Measurements from ENCODE around the gene ATAD2B.

Gene ATAD2B

GRCh38 chr2:23904215-23904614 is 22.7 kb downstream of the ATAD2B start:
- Histone ChIP-seq H3K27me3 (ENCODE audit: insufficient read depth, low read length) (no peaks in the 10 kb centered on the region), H3K4me3 (ENCODE audit: low read length) (no peak overlapping the region), H3K9ac (ENCODE audit: low read depth, low read length) (no peak overlapping the region), H3K9me3 (ENCODE audit: insufficient read depth, low read depth, low read length) (no peaks in the 10 kb centered on the region), H3K27ac (ENCODE audit: low read length) (no peak overlapping the region), H3K36me3 (ENCODE audit: insufficient read depth, low read depth, low read length) (no peaks in the 10 kb centered on the region), H3K4me1 (ENCODE audit: insufficient read depth, low read length) (no peaks in the 10 kb centered on the region)

- no peak overlapping the region for H3K9ac ChIP-seq (ENCODE audit: low read depth, low read length)
- H3K4me3 ChIP-seq (ENCODE audit: low read length), result no peak overlapping the region
- H3K36me3 ChIP-seq (ENCODE audit: insufficient read depth, low read depth, low read length), result no peaks in the 10 kb centered on the region
- H3K9me3 ChIP-seq (ENCODE audit: insufficient read depth, low read depth, low read length), result no peaks in the 10 kb centered on the region
- H3K27me3 ChIP-seq (ENCODE audit: insufficient read depth, low read length), result no peaks in the 10 kb centered on the region
- H3K4me1 ChIP-seq (ENCODE audit: insufficient read depth, low read length), result no peaks in the 10 kb centered on the region
- H3K27ac ChIP-seq (ENCODE audit: low read length), result no peak overlapping the region
Measured at GRCh38 chr2:23903034-23903433, 23.9 kb downstream of the ATAD2B start.

GRCh38 chr2:23901966-23902846 is 24.7 kb downstream of the ATAD2B start:
- Histone ChIP-seq H3K4me1 (ENCODE audit: insufficient read depth, low read length) (no peaks in the 10 kb centered on the region), H3K27ac (ENCODE audit: low read length) (no peak overlapping the region), H3K36me3 (ENCODE audit: insufficient read depth, low read depth, low read length) (no peaks in the 10 kb centered on the region), H3K27me3 (ENCODE audit: insufficient read depth, low read length) (no peaks in the 10 kb centered on the region), H3K9me3 (ENCODE audit: insufficient read depth, low read depth, low read length) (no peaks in the 10 kb centered on the region), H3K4me3 (ENCODE audit: low read length) (no peak overlapping the region), H3K9ac (ENCODE audit: low read depth, low read length) (no peak overlapping the region)

- Histone ChIP-seq H3K27ac (ENCODE audit: low read length) (no peak overlapping the region), H3K36me3 (ENCODE audit: insufficient read depth, low read depth, low read length) (no peaks in the 10 kb centered on the region), H3K9me3 (ENCODE audit: insufficient read depth, low read depth, low read length) (no peaks in the 10 kb centered on the region), H3K4me1 (ENCODE audit: insufficient read depth, low read length) (no peaks in the 10 kb centered on the region), H3K27me3 (ENCODE audit: insufficient read depth, low read length) (no peaks in the 10 kb centered on the region), H3K4me3 (ENCODE audit: low read length) (no peak overlapping the region), H3K9ac (ENCODE audit: low read depth, low read length) (no peak overlapping the region)
Measured at GRCh38 chr2:23900541-23901322, 26.2 kb downstream of the ATAD2B start.

GRCh38 chr2:23900133-23900532 is 26.8 kb downstream of the ATAD2B start:
- Histone ChIP-seq H3K4me3 (ENCODE audit: low read length) (no peak overlapping the region), H3K9me3 (ENCODE audit: insufficient read depth, low read depth, low read length) (no peaks in the 10 kb centered on the region), H3K4me1 (ENCODE audit: insufficient read depth, low read length) (no peaks in the 10 kb centered on the region), H3K9ac (ENCODE audit: low read depth, low read length) (no peak overlapping the region), H3K36me3 (ENCODE audit: insufficient read depth, low read depth, low read length) (no peaks in the 10 kb centered on the region), H3K27ac (ENCODE audit: low read length) (no peak overlapping the region), H3K27me3 (ENCODE audit: insufficient read depth, low read length) (no peaks in the 10 kb centered on the region)

GRCh38 chr2:23871206-23871605 is 55.7 kb downstream of the ATAD2B start:
- H3K36me3 ChIP-seq (ENCODE audit: insufficient read depth, low read depth, low read length), result peaks cover 52% of the 10 kb centered on the region
- H3K9me3 ChIP-seq (ENCODE audit: insufficient read depth, low read depth, low read length), result no peaks in the 10 kb centered on the region
- H3K27me3 ChIP-seq (ENCODE audit: insufficient read depth, low read length), result no peaks in the 10 kb centered on the region
- no peak overlapping the region for H3K9ac ChIP-seq (ENCODE audit: low read depth, low read length)
- no peak overlapping the region for H3K27ac ChIP-seq (ENCODE audit: low read length)
- no peak overlapping the region for H3K4me3 ChIP-seq (ENCODE audit: low read length)
- no peaks in the 10 kb centered on the region for H3K4me1 ChIP-seq (ENCODE audit: insufficient read depth, low read length)

- Histone ChIP-seq H3K4me3 (ENCODE audit: low read length) (no peak overlapping the region), H3K27ac (ENCODE audit: low read length) (no peak overlapping the region), H3K27me3 (ENCODE audit: insufficient read depth, low read length) (no peaks in the 10 kb centered on the region), H3K4me1 (ENCODE audit: insufficient read depth, low read length) (peaks cover 13% of the 10 kb centered on the region; the same call in 1 of the 2 replicates), H3K9ac (ENCODE audit: low read depth, low read length) (no peak overlapping the region), H3K36me3 (ENCODE audit: insufficient read depth, low read depth, low read length) (peaks cover 39% of the 10 kb centered on the region; the same call in 1 of the 2 replicates), H3K9me3 (ENCODE audit: insufficient read depth, low read depth, low read length) (no peaks in the 10 kb centered on the region)
Measured at GRCh38 chr2:23867449-23867848, 59.5 kb downstream of the ATAD2B start.

GRCh38 chr2:23862716-23863426 is 64.1 kb downstream of the ATAD2B start:
- H3K36me3 ChIP-seq (ENCODE audit: insufficient read depth, low read depth, low read length), result peaks cover 24% of the 10 kb centered on the region; the same call in 1 of the 2 replicates
- H3K27me3 ChIP-seq (ENCODE audit: insufficient read depth, low read length), result no peaks in the 10 kb centered on the region
- no peak overlapping the region for H3K4me3 ChIP-seq (ENCODE audit: low read length)
- no peak overlapping the region for H3K27ac ChIP-seq (ENCODE audit: low read length)
- H3K9me3 ChIP-seq (ENCODE audit: insufficient read depth, low read depth, low read length), result no peaks in the 10 kb centered on the region
- H3K4me1 ChIP-seq (ENCODE audit: insufficient read depth, low read length), result peaks cover 13% of the 10 kb centered on the region; the same call in 1 of the 2 replicates
- H3K9ac ChIP-seq (ENCODE audit: low read depth, low read length), result peak overlapping the region; percentile 9; the same call in 1 of the 2 replicates

- H3K4me1 ChIP-seq (ENCODE audit: insufficient read depth, low read length), result peaks cover 13% of the 10 kb centered on the region; the same call in 1 of the 2 replicates
- H3K4me3 ChIP-seq (ENCODE audit: low read length), result no peak overlapping the region
- no peaks in the 10 kb centered on the region for H3K9me3 ChIP-seq (ENCODE audit: insufficient read depth, low read depth, low read length)
- no peak overlapping the region for H3K9ac ChIP-seq (ENCODE audit: low read depth, low read length)
- H3K27ac ChIP-seq (ENCODE audit: low read length), result no peak overlapping the region
- no peaks in the 10 kb centered on the region for H3K27me3 ChIP-seq (ENCODE audit: insufficient read depth, low read length)
- peaks cover 19% of the 10 kb centered on the region; the same call in 1 of the 2 replicates for H3K36me3 ChIP-seq (ENCODE audit: insufficient read depth, low read depth, low read length)
Measured at GRCh38 chr2:23861952-23862351, 65.0 kb downstream of the ATAD2B start.

GRCh38 chr2:23859983-23860382 is 66.9 kb downstream of the ATAD2B start:
- Histone ChIP-seq H3K4me3 (ENCODE audit: low read length) (no peak overlapping the region), H3K9ac (ENCODE audit: low read depth, low read length) (no peak overlapping the region), H3K27ac (ENCODE audit: low read length) (no peak overlapping the region), H3K36me3 (ENCODE audit: insufficient read depth, low read depth, low read length) (peaks cover 16% of the 10 kb centered on the region), H3K9me3 (ENCODE audit: insufficient read depth, low read depth, low read length) (no peaks in the 10 kb centered on the region), H3K4me1 (ENCODE audit: insufficient read depth, low read length) (peaks cover 13% of the 10 kb centered on the region; the same call in 1 of the 2 replicates), H3K27me3 (ENCODE audit: insufficient read depth, low read length) (no peaks in the 10 kb centered on the region)

- no peak overlapping the region for H3K9ac ChIP-seq (ENCODE audit: low read depth, low read length)
- no peaks in the 10 kb centered on the region for H3K27me3 ChIP-seq (ENCODE audit: insufficient read depth, low read length)
- no peak overlapping the region for H3K27ac ChIP-seq (ENCODE audit: low read length)
- peaks cover 16% of the 10 kb centered on the region for H3K36me3 ChIP-seq (ENCODE audit: insufficient read depth, low read depth, low read length)
- no peak overlapping the region for H3K4me3 ChIP-seq (ENCODE audit: low read length)
- no peaks in the 10 kb centered on the region for H3K9me3 ChIP-seq (ENCODE audit: insufficient read depth, low read depth, low read length)
- H3K4me1 ChIP-seq (ENCODE audit: insufficient read depth, low read length), result peaks cover 13% of the 10 kb centered on the region; the same call in 1 of the 2 replicates
Measured at GRCh38 chr2:23859234-23859633, 67.7 kb downstream of the ATAD2B start.

Data from iPS-20b (cell line).